ENCODE data around the gene TMPRSS3.

TMPRSS3 gene

DNA sequence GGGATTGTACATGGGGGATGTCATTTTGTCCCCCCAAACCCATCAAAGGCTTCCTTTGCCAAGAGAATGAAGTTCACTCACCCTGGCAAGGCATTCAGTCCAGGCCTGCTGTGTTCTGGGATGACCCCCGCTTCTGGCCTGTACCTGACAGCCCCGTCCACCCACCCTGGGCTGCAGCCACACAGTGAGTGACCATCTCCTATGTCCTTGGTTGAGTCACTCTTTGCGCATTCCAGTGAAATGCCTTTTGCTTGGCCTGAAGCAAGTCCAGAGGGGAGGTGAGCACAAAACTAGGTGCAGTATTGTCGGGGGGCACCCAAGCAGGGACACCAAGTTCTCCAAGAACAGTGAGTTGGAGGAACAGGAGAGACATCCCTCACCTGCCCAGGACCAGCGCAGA lies 10.2 kb downstream of the TMPRSS3 start:
- H3K4me2 ChIP-seq (ENCODE audit: low read depth, low read length, poor library complexity, severe bottlenecking): no peak overlapping the region
- no peaks in the 10 kb centered on the region for H3F3A ChIP-seq (ENCODE audit: insufficient read depth)
- H2AFZ ChIP-seq (ENCODE audit: low read depth, low read length, severe bottlenecking): no peak overlapping the region
- no peak for TF ChIP-seq EZH2phosphoT487 (conservative IDR thresholded peaks at IDR 0.05; ENCODE audit: low read length)
- no peak for TF ChIP-seq CTCF (IDR thresholded peaks at IDR 0.05; ENCODE audit: insufficient read depth, low read length, poor library complexity, severe bottlenecking)
- H3K36me3 ChIP-seq (ENCODE audit: low read length): no peaks in the 10 kb centered on the region
- no peaks in the 10 kb centered on the region for H3K9me3 ChIP-seq (ENCODE audit: insufficient read depth, low read length)
- H3K9me2 ChIP-seq (replicated peaks; ENCODE audit: insufficient read depth, low read length): no peaks in the 10 kb centered on the region
- no peaks in the 10 kb centered on the region for H3K79me2 ChIP-seq (ENCODE audit: insufficient read depth, low read length)
- H3K9ac ChIP-seq (ENCODE audit: low read length): no peak overlapping the region
- H3K27ac ChIP-seq (ENCODE audit: low read depth, low read length): no peak overlapping the region
- no peak overlapping the region for H3K4me3 ChIP-seq (ENCODE audit: insufficient read depth, low read length, poor library complexity, severe bottlenecking)
- no peaks in the 10 kb centered on the region for H3K27me3 ChIP-seq (ENCODE audit: low read length)
- H4K20me1 ChIP-seq (ENCODE audit: low read depth, low read length): no peaks in the 10 kb centered on the region

GRCh38 chr21:42384989-42385388 lies 10.9 kb downstream of the TMPRSS3 start:
- Histone ChIP-seq H3K4me3 (ENCODE audit: insufficient read depth, low read length, poor library complexity, severe bottlenecking) (no peak overlapping the region), H3K36me3 (ENCODE audit: low read length) (no peaks in the 10 kb centered on the region), H3K4me2 (ENCODE audit: low read depth, low read length, poor library complexity, severe bottlenecking) (no peak overlapping the region), H3K27ac (ENCODE audit: low read depth, low read length) (no peak overlapping the region), H2AFZ (ENCODE audit: low read depth, low read length, severe bottlenecking) (no peak overlapping the region), H3K27me3 (ENCODE audit: low read length) (no peaks in the 10 kb centered on the region), H3F3A (ENCODE audit: insufficient read depth) (no peaks in the 10 kb centered on the region), H4K20me1 (ENCODE audit: low read depth, low read length) (no peaks in the 10 kb centered on the region), H3K9ac (ENCODE audit: low read length) (no peak overlapping the region), H3K79me2 (ENCODE audit: insufficient read depth, low read length) (no peaks in the 10 kb centered on the region), H3K9me3 (ENCODE audit: insufficient read depth, low read length) (no peaks in the 10 kb centered on the region), H3K9me2 (replicated peaks; ENCODE audit: insufficient read depth, low read length) (no peaks in the 10 kb centered on the region)
- no peak for TF ChIP-seq CTCF (IDR thresholded peaks at IDR 0.05; ENCODE audit: insufficient read depth, low read length, poor library complexity, severe bottlenecking)
- no peak for TF ChIP-seq EZH2phosphoT487 (conservative IDR thresholded peaks at IDR 0.05; ENCODE audit: low read length)

GRCh38 chr21:42384156-42384945 lies 11.5 kb downstream of the TMPRSS3 start:
- no peak overlapping the region for H2AFZ ChIP-seq (ENCODE audit: low read depth, low read length, severe bottlenecking)
- no peaks in the 10 kb centered on the region for H3K79me2 ChIP-seq (ENCODE audit: insufficient read depth, low read length)
- H3K9me2 ChIP-seq (replicated peaks; ENCODE audit: insufficient read depth, low read length): no peaks in the 10 kb centered on the region
- H3K36me3 ChIP-seq (ENCODE audit: low read length): no peaks in the 10 kb centered on the region
- H3K27ac ChIP-seq (ENCODE audit: low read depth, low read length): no peak overlapping the region
- TF ChIP-seq EZH2phosphoT487 (conservative IDR thresholded peaks at IDR 0.05; ENCODE audit: low read length) (no peak), CTCF (IDR thresholded peaks at IDR 0.05; ENCODE audit: insufficient read depth, low read length, poor library complexity, severe bottlenecking) (no peak)
- H3K9ac ChIP-seq (ENCODE audit: low read length): no peak overlapping the region
- H3F3A ChIP-seq (ENCODE audit: insufficient read depth): no peaks in the 10 kb centered on the region
- no peak overlapping the region for H3K4me2 ChIP-seq (ENCODE audit: low read depth, low read length, poor library complexity, severe bottlenecking)
- no peaks in the 10 kb centered on the region for H3K9me3 ChIP-seq (ENCODE audit: insufficient read depth, low read length)
- no peaks in the 10 kb centered on the region for H3K27me3 ChIP-seq (ENCODE audit: low read length)
- no peaks in the 10 kb centered on the region for H4K20me1 ChIP-seq (ENCODE audit: low read depth, low read length)
- no peak overlapping the region for H3K4me3 ChIP-seq (ENCODE audit: insufficient read depth, low read length, poor library complexity, severe bottlenecking)

Data from SU-DHL-6 (cell line).